AG09319 (cell line): ENCODE measurements around the gene ST6GAL1.

Source experiments
- DNase-seq: peaks from one replicate; pipeline ENCODE4 v3.0.0-alpha.2; 2010; ENCODE audit warnings: low read depth; ENCODE audit errors: extremely low read depth
- TF ChIP-seq, protein P1 (sequence below): IDR thresholded peaks from 2 replicates; pipeline ENCODE4 v1.5.1; 2011; ENCODE audit warnings: low read depth, mild to moderate bottlenecking, inconsistent platforms, low read length, moderate library complexity

The ST6GAL1 gene

DNA sequence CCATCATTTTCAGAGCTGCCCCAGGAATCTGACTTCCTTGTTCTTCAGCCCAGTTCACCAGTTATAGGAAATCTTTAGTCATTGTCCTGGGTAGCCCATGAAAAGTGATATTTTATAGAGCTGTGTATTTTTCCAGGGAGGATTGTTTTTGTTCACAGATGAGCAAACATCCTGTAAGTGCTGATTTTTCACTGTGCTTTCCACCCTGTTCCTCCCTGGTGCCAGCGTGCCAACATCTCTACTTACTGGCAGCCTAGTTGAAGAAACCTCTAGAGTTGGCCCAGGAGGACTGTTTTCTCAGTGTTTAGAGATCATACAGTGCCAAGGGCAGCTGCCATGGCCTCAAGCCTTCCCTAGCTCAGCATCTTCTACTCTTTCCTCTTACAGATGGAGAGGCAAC lies 41.3 kb downstream of the ST6GAL1 start:
- no peak for DNase-seq
- TF ChIP-seq, protein P1, sequence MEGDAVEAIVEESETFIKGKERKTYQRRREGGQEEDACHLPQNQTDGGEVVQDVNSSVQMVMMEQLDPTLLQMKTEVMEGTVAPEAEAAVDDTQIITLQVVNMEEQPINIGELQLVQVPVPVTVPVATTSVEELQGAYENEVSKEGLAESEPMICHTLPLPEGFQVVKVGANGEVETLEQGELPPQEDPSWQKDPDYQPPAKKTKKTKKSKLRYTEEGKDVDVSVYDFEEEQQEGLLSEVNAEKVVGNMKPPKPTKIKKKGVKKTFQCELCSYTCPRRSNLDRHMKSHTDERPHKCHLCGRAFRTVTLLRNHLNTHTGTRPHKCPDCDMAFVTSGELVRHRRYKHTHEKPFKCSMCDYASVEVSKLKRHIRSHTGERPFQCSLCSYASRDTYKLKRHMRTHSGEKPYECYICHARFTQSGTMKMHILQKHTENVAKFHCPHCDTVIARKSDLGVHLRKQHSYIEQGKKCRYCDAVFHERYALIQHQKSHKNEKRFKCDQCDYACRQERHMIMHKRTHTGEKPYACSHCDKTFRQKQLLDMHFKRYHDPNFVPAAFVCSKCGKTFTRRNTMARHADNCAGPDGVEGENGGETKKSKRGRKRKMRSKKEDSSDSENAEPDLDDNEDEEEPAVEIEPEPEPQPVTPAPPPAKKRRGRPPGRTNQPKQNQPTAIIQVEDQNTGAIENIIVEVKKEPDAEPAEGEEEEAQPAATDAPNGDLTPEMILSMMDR, result no peak

DNA sequence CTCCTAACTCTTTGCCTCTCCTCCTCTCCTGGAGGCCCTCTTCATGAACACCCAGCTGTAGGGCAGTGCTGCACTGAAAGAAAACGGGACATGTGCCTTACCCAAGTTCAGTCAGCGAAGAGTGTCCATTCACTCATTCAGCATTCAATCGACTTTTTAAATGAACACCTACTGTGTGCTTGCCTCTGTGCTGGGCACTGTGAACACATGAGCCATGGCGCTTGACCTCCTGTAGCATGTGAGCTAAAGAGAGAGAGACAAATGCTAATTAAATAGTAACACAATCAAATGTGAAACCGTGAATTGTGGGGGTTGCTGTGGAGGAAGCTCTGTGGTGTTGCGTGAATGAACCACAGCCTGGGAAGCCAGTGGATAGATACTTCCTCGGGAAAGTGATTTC lies 43.4 kb downstream of the ST6GAL1 start:
- no peak for DNase-seq
- TF ChIP-seq, protein P1, result no peak

DNA sequence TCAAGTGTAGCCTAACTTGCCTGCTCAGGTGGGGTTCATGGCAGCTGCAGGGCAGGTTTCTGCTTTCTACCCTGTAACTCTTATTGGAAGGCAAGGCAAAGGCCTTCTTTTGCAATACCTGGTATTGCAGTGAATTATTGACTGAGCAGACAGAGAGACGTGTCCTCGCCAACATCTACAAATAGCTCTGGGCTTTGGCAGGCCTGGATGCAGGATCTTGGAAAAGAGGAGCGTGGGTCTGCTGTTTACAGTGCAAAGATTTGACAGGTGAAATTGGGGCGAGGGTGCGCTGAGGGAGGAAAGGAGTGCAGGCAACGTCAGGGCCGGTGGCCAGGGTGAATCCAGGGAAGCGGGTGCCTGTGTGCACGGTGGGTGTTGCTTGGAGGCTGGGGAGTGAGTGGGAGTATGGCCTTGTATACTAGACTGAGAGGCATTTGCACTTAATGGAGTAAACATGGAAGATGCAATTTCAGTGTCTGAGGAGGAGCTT lies 44.5 kb downstream of the ST6GAL1 start:
- no peak for DNase-seq
- TF ChIP-seq, protein P1, result no peak

DNA sequence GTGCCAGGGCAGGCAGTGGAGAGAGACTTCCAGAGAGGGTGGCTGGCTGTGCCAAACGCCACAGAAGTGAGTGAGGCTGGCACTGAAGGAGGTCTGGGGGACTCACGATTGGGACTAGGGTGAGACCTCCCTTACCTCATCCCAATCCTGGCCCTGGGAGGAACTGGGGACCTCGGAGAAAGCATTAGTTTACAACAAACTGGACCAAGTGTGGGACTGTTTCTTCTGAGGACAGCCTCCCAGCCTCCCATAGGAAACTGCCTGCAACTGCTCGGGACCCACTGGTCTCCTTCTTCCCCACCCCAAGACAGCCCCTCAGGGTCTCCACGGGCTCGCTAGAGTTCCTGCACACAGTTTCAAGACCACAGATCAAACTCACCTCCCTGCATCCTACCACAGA lies 45.4 kb downstream of the ST6GAL1 start:
- TF ChIP-seq, protein P1, result no peak
- no peak for DNase-seq

DNA sequence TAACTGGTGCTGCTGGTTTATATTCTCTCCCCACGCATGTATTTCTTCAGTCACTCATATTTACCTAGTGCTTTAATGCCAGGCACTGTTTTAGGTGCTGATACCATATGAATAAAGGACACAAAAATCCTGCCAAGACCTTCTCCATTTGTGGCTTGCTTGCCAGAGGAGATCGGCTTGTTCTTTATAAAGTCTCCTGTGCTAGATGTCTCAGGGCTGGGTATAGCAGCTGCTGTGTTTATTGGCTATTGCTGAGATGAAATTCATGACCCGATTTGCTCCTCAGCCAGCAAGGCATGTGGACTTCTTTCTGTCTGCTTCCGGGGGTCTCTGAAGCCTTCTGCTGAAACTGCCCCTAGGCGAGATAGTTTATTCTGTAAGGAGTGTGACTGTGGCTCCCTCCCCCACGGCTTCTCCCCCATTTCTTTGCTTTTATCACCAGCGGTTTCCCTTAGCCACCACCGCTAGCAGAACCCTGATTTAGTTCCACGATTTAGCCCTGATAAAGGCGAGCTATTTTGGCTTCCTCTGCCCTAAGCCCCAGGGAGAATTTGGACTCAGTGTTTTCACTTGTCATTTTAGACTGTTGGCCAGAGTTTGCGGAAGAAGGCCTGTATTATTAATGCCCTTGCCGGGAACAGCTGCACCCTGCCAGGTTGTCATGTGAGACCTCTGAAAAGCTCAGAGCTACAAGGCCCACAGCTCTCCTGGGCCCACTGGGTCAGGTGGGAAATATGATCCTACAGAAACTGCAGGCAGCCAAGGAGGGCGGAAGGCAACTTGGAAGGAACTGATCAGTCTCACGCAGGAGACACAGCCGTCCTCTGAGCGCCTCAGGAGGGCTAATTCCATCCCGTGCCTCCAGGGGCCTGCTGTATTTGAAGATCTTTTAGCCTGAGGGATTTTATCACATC lies 46.8 kb downstream of the ST6GAL1 start:
- DNase-seq, result no peak
- TF ChIP-seq, protein P1, result no peak

DNA sequence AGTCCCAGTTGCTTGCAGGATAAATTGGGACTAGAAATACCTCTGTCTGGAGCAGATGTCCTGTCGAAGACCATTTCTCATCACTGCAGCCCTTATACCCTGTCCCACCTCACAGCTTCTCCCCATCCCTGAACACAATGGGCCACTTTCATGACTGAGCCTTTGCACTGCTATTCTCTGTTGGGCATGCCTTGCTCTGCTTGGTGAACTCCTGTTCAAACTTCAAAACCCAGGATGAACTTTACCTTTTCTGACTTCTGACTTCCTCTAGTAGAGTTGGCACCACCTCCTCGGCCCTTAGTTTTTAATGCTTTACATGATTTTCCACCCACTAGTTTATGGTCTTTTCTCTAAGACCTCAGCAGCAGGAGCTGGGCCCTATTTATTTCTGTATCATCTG lies 48.4 kb downstream of the ST6GAL1 start:
- no peak for DNase-seq
- TF ChIP-seq, protein P1, result no peak

DNA sequence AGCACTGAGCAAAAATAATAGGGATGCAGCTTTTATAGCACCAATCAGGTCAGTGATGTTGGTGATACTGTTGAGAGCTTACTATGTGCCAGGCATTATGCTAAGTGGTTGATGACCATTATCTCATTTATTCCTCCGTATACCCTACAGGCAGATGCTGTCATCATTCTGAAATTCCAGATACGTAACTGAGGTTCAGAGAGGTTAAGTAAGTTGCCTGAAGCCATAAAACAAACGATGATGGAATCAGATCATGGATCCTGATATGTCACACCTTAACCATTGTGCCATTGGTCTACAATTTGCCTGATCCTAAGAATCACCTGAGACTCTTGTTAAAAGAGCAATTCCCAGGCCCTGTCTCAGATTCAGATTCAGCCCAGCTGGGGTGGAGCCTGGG lies 49.5 kb downstream of the ST6GAL1 start:
- DNase-seq, result no peak
- TF ChIP-seq, protein P1, result no peak
